OCI-LY1 (cell line): ENCODE measurements around the gene DNAJC30.

Experiments
- H2AFZ ChIP-seq: fragments of 200-600 bp; sonication (generic), shearing (Covaris generic); 2 replicates; pipeline ENCODE4 v1.6.0; 2014; ENCODE audit warnings: antibody characterized with exemption, mild to moderate bottlenecking, low read length
- H3F3A ChIP-seq: fragments of 200-600 bp; sonication (generic), shearing (Covaris generic); 2 replicates; pipeline ENCODE4 v1.6.0; 2014; ENCODE audit warnings: mild to moderate bottlenecking, antibody characterized with exemption, low read length, moderate library complexity; ENCODE audit not compliant: insufficient read depth
- H3K27ac ChIP-seq: fragments of 200-600 bp; sonication (generic); 2 replicates; pipeline ENCODE4 v1.5.1; 2014; ENCODE audit warnings: low read length, mixed run types, mild to moderate bottlenecking, low read depth; ENCODE audit not compliant: poor library complexity, severe bottlenecking
- H3K27me3 ChIP-seq: fragments of 200-600 bp; sonication (generic); 2 replicates; pipeline ENCODE4 v1.6.0; 2014; ENCODE audit warnings: antibody characterized with exemption, mild to moderate bottlenecking, low read length, moderate library complexity; ENCODE audit not compliant: insufficient read depth
- H3K36me3 ChIP-seq: fragments of 200-600 bp; sonication (generic); 2 replicates; pipeline ENCODE4 v1.6.1; 2014; ENCODE audit warnings: mild to moderate bottlenecking, antibody characterized with exemption, low read length, moderate library complexity, mixed read lengths; ENCODE audit not compliant: insufficient read depth
- H3K4me1 ChIP-seq: fragments of 200-600 bp; sonication (generic); 2 replicates; pipeline ENCODE4 v1.5.1; 2014; ENCODE audit warnings: mild to moderate bottlenecking, low read length, moderate library complexity; ENCODE audit not compliant: insufficient read depth, severe bottlenecking
- H3K4me2 ChIP-seq: fragments of 200-600 bp; sonication (generic), shearing (Covaris generic); 2 replicates; pipeline ENCODE4 v1.6.1; 2014; ENCODE audit warnings: low read length
- H3K4me3 ChIP-seq: fragments of 200-600 bp; sonication (generic); 2 replicates; pipeline ENCODE4 v1.5.1; 2014; ENCODE audit warnings: low read length, low read depth, mild to moderate bottlenecking, mixed read lengths; ENCODE audit not compliant: poor library complexity, severe bottlenecking
- H3K79me2 ChIP-seq: fragments of 200-600 bp; shearing (Covaris generic); 2 replicates; pipeline ENCODE4 v1.6.1; 2016; ENCODE audit warnings: mixed run types, low read length, mixed read lengths; ENCODE audit not compliant: insufficient read depth
- H3K9ac ChIP-seq: fragments of 200-600 bp; sonication (generic), shearing (Covaris generic); 2 replicates; pipeline ENCODE4 v1.6.1; 2014; ENCODE audit warnings: mild to moderate bottlenecking, low read length, mixed read lengths
- H3K9me2 ChIP-seq: fragments of 200-600 bp; sonication (generic), shearing (Covaris generic); 2 replicates; pipeline ENCODE4 v1.6.1; 2014; ENCODE audit warnings: low read depth, mild to moderate bottlenecking, low read length, mixed read lengths
- H3K9me3 ChIP-seq: fragments of 200-600 bp; shearing (Covaris generic); 2 replicates; pipeline ENCODE4 v1.6.1; 2014; ENCODE audit warnings: low read length, mixed read lengths
- H4K20me1 ChIP-seq: fragments of 200-600 bp; sonication (generic), shearing (Covaris generic); 2 replicates; pipeline ENCODE4 v1.6.0; 2016; ENCODE audit warnings: mild to moderate bottlenecking, low read length; ENCODE audit not compliant: insufficient read depth
- CTCF ChIP-seq: fragments of 200-600 bp; sonication (generic), shearing (Covaris generic); IDR thresholded peaks from 2 replicates; pipeline ENCODE4 v1.5.1; 2017; ENCODE audit warnings: mild to moderate bottlenecking, antibody characterized with exemption, low read length, moderate library complexity, mixed read lengths
- EZH2 ChIP-seq: fragments of 200-600 bp; sonication (generic), shearing (Covaris generic); IDR thresholded peaks from 2 replicates; pipeline ENCODE4 v1.8.0; 2017; ENCODE audit warnings: borderline replicate concordance, mixed run types, mild to moderate bottlenecking, antibody characterized with exemption, low read length, moderate library complexity, mixed read lengths

DNAJC30 gene

GRCh38 chr7:73700581-73701134, 17.4 kb upstream of the DNAJC30 start:
- H3K27me3 ChIP-seq = peaks cover 10% of the 10 kb centered on the region; the same call in 1 of the 2 replicates
- H3K4me3 ChIP-seq = no peak overlapping the region
- H3K36me3 ChIP-seq = peaks cover 42% of the 10 kb centered on the region
- H3F3A ChIP-seq = no peaks in the 10 kb centered on the region
- H3K4me1 ChIP-seq = peaks cover 3% of the 10 kb centered on the region
- H2AFZ ChIP-seq = no peak overlapping the region
- no peak for TF ChIP-seq EZH2
- no peak for TF ChIP-seq CTCF
- no peak overlapping the region for H3K9ac ChIP-seq
- no peaks in the 10 kb centered on the region for H3K79me2 ChIP-seq
- H3K9me3 ChIP-seq = no peaks in the 10 kb centered on the region
- no peak overlapping the region for H3K27ac ChIP-seq
- no peak overlapping the region for H3K4me2 ChIP-seq
- H4K20me1 ChIP-seq = no peaks in the 10 kb centered on the region
- no peaks in the 10 kb centered on the region for H3K9me2 ChIP-seq

DNA sequence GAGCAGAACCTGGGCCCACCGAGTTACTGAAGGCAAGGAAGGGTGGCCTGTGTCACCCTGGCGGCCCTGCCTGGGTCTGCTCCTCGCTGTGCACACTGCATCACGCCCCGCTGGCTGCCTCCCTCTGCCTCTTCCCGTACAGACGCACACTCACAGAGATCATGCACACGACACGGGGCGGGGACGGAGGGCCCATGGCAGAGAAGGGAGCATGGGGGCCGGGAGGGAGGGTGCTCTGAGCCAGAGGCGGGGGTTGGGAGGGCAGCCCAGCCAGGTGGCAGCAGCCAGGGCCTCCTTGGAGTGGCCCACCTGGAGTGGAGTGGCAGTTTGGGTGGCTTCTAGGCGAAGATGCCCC, 16.8 kb upstream of the DNAJC30 start:
- H3K27me3 ChIP-seq = peaks cover 6% of the 10 kb centered on the region; the same call in 1 of the 2 replicates
- H3K27ac ChIP-seq = no peak overlapping the region
- H3F3A ChIP-seq = no peaks in the 10 kb centered on the region
- H4K20me1 ChIP-seq = no peaks in the 10 kb centered on the region
- no peak overlapping the region for H3K9ac ChIP-seq
- TF ChIP-seq CTCF (no peak), EZH2 (no peak)
- no peak overlapping the region for H2AFZ ChIP-seq
- H3K9me3 ChIP-seq = no peaks in the 10 kb centered on the region
- H3K79me2 ChIP-seq = no peaks in the 10 kb centered on the region
- H3K36me3 ChIP-seq = peaks cover 47% of the 10 kb centered on the region
- no peak overlapping the region for H3K4me3 ChIP-seq
- peaks cover 3% of the 10 kb centered on the region for H3K4me1 ChIP-seq
- H3K9me2 ChIP-seq = no peaks in the 10 kb centered on the region
- H3K4me2 ChIP-seq = no peak overlapping the region

- Histone ChIP-seq H3K4me3 (no peak overlapping the region), H3K9me3 (no peaks in the 10 kb centered on the region), H3K36me3 (peaks cover 52% of the 10 kb centered on the region), H3K27me3 (peaks cover under 1% of the 10 kb centered on the region; the same call in 1 of the 2 replicates), H3K4me2 (no peak overlapping the region), H4K20me1 (no peaks in the 10 kb centered on the region), H3K79me2 (no peaks in the 10 kb centered on the region), H3K9me2 (no peaks in the 10 kb centered on the region), H3K27ac (no peak overlapping the region), H3K4me1 (peaks cover 3% of the 10 kb centered on the region), H3K9ac (no peak overlapping the region), H2AFZ (no peak overlapping the region), H3F3A (no peaks in the 10 kb centered on the region)
- TF ChIP-seq CTCF = no peak
- no peak for TF ChIP-seq EZH2
These were observed 16.3 kb upstream of the DNAJC30 start for GRCh38 chr7:73699370-73700068.
